Brain microvascular endothelial cell (primary cell): ENCODE results near the gene FERMT2.
A peak's percentile ranks its signal among the peaks of the same experiment; 100 is the strongest.
"Not testable (repeated sequence)": the region's sequence is repeated elsewhere in the genome, so short reads cannot be mapped to it uniquely, and the experiment has no call there.

ENCODE experiments used
- DNase-seq: peaks from one replicate; pipeline ENCODE4 v3.0.0-alpha.2; 2020
- H3K27ac ChIP-seq: fragments of 250-450 bp; sonication (Bioruptor Pico); 2 replicates; pipeline ENCODE4 v1.5.1; 2020; ENCODE audit warnings: mild to moderate bottlenecking, moderate library complexity
- H3K27me3 ChIP-seq: fragments of 250-450 bp; sonication (Bioruptor Pico); replicated peaks from 2 replicates; pipeline ENCODE4 v1.5.1; 2020; ENCODE audit warnings: mild to moderate bottlenecking
- H3K36me3 ChIP-seq: fragments of 250-450 bp; sonication (Bioruptor Pico); replicated peaks from 2 replicates; pipeline ENCODE4 v1.5.1; 2020; ENCODE audit warnings: mild to moderate bottlenecking
- H3K4me3 ChIP-seq: 2 replicates; pipeline ENCODE4 v1.5.1; 2011; ENCODE audit warnings: low read depth, mild to moderate bottlenecking, control low read depth, low read length, moderate library complexity
- in situ Hi-C: cut with HindIII; loops from 2 replicates; pipeline ENCODE4 v1.10.0; 2017; ENCODE audit warnings: low sequenced_read_pairs, low pct_ligation_motif_present
- TF ChIP-seq, protein P1 (sequence below): IDR thresholded peaks from 2 replicates; pipeline ENCODE4 v1.5.1; 2011; ENCODE audit warnings: low read depth, mild to moderate bottlenecking, moderate library complexity, low read length, control low read depth, inconsistent platforms; ENCODE audit errors: missing control alignments

Gene FERMT2

DNA sequence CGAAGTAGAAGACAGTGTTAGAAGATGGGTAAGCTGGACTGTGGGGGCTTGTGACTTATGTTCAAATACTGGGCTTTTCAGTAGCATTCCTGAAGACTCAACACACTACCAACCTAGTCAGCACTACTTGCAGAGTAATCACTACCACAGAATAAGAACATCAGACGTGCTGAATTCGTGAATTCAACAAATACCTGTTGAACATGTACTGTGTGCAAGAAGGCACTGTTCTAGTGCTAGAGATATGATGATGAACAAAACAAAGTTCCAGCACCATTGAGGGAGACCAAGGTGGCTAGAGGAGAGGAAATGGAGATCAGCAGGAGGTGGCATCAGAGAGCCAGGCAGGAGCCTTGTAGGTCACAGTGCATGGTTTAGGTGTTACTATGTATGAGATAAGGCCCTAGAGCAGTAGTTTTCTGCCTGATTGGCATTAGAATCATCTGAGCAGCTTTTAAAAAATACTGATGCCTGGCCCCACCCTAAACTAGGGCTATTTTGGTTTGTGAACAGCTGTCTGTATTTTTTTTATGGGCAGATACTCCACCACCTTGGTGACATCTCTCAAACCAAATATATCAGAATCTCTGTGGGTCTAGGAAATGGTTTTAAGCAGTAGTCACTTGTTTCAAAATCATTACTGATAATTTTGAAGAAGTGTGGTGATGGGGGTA, 26.8 kb downstream of the FERMT2 start:
- in situ Hi-C loops = no loop called here
- H3K36me3 ChIP-seq = peaks cover 2% of the 10 kb centered on the region
- no peak overlapping the region for H3K27ac ChIP-seq
- no peak for DNase-seq
- TF ChIP-seq, protein P1, sequence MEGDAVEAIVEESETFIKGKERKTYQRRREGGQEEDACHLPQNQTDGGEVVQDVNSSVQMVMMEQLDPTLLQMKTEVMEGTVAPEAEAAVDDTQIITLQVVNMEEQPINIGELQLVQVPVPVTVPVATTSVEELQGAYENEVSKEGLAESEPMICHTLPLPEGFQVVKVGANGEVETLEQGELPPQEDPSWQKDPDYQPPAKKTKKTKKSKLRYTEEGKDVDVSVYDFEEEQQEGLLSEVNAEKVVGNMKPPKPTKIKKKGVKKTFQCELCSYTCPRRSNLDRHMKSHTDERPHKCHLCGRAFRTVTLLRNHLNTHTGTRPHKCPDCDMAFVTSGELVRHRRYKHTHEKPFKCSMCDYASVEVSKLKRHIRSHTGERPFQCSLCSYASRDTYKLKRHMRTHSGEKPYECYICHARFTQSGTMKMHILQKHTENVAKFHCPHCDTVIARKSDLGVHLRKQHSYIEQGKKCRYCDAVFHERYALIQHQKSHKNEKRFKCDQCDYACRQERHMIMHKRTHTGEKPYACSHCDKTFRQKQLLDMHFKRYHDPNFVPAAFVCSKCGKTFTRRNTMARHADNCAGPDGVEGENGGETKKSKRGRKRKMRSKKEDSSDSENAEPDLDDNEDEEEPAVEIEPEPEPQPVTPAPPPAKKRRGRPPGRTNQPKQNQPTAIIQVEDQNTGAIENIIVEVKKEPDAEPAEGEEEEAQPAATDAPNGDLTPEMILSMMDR = no peak
- no peak overlapping the region for H3K4me3 ChIP-seq
- H3K27me3 ChIP-seq = no peaks in the 10 kb centered on the region

DNA sequence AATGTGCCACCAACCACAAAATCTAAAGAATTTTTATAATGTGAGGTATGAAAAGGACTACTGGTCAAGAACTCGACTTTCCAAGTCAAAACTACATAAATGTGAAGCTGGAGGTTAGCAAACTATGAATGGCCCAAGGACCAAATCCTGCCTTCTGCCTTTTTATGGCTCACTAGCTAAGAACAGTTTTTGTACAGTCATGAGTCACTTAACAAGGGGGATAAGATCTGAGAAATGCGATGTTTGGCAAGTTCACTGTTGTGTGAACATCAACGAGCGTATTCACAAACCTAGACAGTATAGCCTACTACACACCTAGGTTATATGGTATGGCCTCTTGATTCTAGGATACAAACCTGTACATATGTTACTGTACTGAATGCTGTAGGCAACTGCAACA, 28.2 kb downstream of the FERMT2 start:
- no peak overlapping the region for H3K27ac ChIP-seq
- no peak for DNase-seq
- peaks cover 2% of the 10 kb centered on the region for H3K36me3 ChIP-seq
- in situ Hi-C loops = no loop called here
- H3K4me3 ChIP-seq = no peak overlapping the region
- TF ChIP-seq, protein P1 = no peak
- no peaks in the 10 kb centered on the region for H3K27me3 ChIP-seq

DNA sequence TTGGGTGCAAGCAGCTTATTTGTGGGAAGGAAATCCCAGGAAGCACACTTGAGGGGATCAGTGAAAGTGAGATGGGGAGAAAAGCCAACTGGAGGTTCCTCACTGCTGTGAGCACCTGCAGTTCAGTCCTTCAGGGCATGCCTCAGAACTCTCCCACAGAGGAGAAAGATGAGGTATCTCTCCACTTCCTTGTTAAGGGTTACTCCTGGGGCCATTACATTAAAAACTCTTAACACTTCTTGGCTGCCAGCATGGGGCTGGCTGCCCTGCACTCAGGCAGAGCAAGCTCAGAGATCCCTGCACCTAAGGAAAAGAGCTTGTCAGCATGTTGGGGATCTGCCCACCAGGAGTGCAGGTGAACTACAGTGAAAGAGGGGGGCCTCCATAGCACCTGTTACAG, 28.8 kb downstream of the FERMT2 start:
- Histone ChIP-seq H3K4me3 (no peak overlapping the region), H3K27ac (no peak overlapping the region), H3K27me3 (no peaks in the 10 kb centered on the region), H3K36me3 (peaks cover 4% of the 10 kb centered on the region)
- no peak for DNase-seq
- TF ChIP-seq, protein P1 = no peak
- in situ Hi-C loops = no loop called here

DNA sequence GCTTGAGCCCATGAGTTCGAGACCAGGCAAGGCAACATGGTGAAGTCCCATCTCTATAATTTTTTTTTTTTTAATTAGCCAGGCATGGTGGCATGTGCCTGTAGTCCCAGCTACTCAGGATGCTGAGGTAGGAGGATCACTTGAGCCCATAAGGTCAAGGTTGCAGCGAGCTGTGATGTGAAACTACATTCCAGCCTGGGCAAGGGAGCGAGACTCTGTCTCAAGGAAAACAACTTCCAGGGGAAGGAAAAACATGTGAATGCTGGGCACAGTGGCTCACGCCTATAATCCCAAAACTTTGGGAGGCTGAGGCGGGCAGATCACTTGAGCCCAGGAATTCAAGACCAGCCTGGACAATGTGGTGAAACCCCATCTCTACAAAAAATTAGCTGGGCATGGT, 30.4 kb downstream of the FERMT2 start:
- H3K4me3 ChIP-seq, H3K36me3 ChIP-seq, H3K27me3 ChIP-seq, DNase-seq, H3K27ac ChIP-seq, in situ Hi-C loops: not testable (repeated sequence)

DNA sequence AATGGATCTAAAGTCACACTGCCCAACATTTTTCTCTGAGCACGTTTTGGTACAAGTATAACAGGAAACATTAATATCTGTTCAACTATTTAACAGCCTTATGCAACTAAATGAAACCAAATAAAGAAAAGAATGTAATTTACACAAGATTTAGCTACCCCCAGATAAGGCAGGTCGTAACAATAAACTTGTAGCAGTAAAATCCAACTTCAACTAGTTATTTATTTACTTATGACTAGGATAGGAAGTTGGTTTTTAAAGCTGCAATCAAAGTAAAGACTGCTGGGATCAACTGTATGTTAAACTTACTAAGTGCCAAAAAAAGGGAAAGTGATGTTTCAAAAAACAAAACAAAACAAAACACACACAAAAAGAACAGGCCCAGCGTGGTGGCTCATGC, 30.9 kb downstream of the FERMT2 start:
- Histone ChIP-seq H3K4me3 (no peak overlapping the region), H3K27ac (no peak overlapping the region), H3K27me3 (no peaks in the 10 kb centered on the region), H3K36me3 (peaks cover 5% of the 10 kb centered on the region)
- no peak for DNase-seq
- TF ChIP-seq, protein P1 = no peak
- in situ Hi-C loops = no loop called here

DNA sequence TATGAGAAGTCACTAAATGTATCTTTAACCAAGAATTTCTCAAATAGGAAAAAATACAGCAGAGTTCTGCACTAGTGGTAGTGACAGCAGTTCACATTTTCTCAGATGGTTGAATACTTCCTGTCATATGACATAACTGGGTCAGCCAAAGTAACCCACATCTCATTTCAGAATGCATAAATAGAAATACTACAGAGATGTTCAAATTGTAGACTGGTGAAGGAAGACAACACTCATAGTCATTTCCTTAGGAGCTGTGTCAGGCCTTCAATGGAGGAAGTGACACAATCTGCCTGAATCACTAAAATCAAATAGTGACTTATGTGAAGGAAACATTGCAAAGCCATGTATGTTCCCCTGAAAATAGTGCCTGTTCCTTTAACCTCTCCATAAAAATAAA, 32.4 kb downstream of the FERMT2 start:
- H3K4me3 ChIP-seq = no peak overlapping the region
- DNase-seq = peak; percentile 66
- TF ChIP-seq, protein P1 = no peak
- in situ Hi-C loops = no loop called here
- H3K27ac ChIP-seq = peak overlapping the region; percentile 45
- H3K27me3 ChIP-seq = no peaks in the 10 kb centered on the region
- peaks cover 5% of the 10 kb centered on the region for H3K36me3 ChIP-seq
